B cell (primary cell): Measurements from ENCODE around the gene MYADML2. TPM values are rescaled to one million over a fixed set of nuclear protein-coding genes. Genes with fewer than 3 reads are reported as not detected.
A peak's percentile ranks its signal among the peaks of the same experiment; 100 is the strongest.

Source experiments
- ATAC-seq: fragments of 200-7000 bp; cut with Tn5 transposase; one replicate; pipeline ENCODE4 v1.10.0; 2021; ENCODE audit warnings: low read depth, mild to moderate bottlenecking, moderate number of reproducible peaks, moderate library complexity
- CTCF ChIA-PET: fragments of 350-600 bp; sonication (Branson Sonifier 250); formaldehyde crosslinking; loops from one replicate; lab custom pipeline; 2021; ENCODE audit warnings: antibody characterized with exemption, inconsistent platforms; lab: Charles Lee
- POLR2A ChIA-PET: fragments of 350-600 bp; sonication (Branson Sonifier 250); formaldehyde crosslinking; loops from one replicate; lab custom pipeline; 2021; ENCODE audit warnings: antibody characterized with exemption; lab: Charles Lee
- DNase-seq: peaks from one replicate; pipeline ENCODE4 v3.0.0; 2013
- H2AFZ ChIP-seq: 2 replicates; pipeline ENCODE4 v1.6.1; 2012; ENCODE audit warnings: mild to moderate bottlenecking, low read depth, low read length; ENCODE audit not compliant: insufficient read depth, poor library complexity, severe bottlenecking
- H3K27ac ChIP-seq, 2 donors: 1 replicate in 1 of 2; 2 replicates in 1 of 2; pipeline ENCODE4 v1.5.1; 2012 to 2013; ENCODE audit warnings: low read length in 2 of 2, mild to moderate bottlenecking in 2 of 2, moderate library complexity in 1 of 2
- H3K27me3 ChIP-seq, 4 experiments: fragments of 200-600 bp in 1 of 4; sonication (generic) in 1 of 4; replicated peaks in 1 of 4; 1 replicate in 2 of 4; 2 replicates in 2 of 4; pipeline versions ENCODE4 v1.6.1 to v1.7.0; 2013 to 2016; ENCODE audit warnings: low read length in 3 of 4, mild to moderate bottlenecking in 2 of 4, mixed read lengths in 1 of 4, moderate library complexity in 1 of 4; ENCODE audit not compliant: insufficient read depth in 4 of 4, control insufficient read depth in 3 of 4; ENCODE audit errors: control extremely low read depth in 1 of 4
- H3K36me3 ChIP-seq, 2 experiments: replicated peaks in 1 of 2; 1 replicate in 1 of 2; 2 replicates in 1 of 2; pipeline versions ENCODE4 v1.6.1 to v1.7.1; 2013; ENCODE audit warnings: low read length in 1 of 2; ENCODE audit not compliant: insufficient read depth in 2 of 2, control insufficient read depth in 1 of 2; ENCODE audit errors: control extremely low read depth in 1 of 2, extremely low read depth in 1 of 2
- H3K4me1 ChIP-seq, 2 donors: fragments of 200-600 bp in 1 of 2; sonication (generic) in 1 of 2; 1 replicate in 1 of 2; 2 replicates in 1 of 2; pipeline versions ENCODE4 v1.5.1 to v1.6.1; 2013 to 2017; ENCODE audit warnings: low read length in 2 of 2; ENCODE audit not compliant: control insufficient read depth in 2 of 2, insufficient read depth in 2 of 2
- H3K4me2 ChIP-seq: replicated peaks from 2 replicates; pipeline ENCODE3; 2012; ENCODE audit warnings: mild to moderate bottlenecking, low read depth, low read length; ENCODE audit not compliant: poor library complexity, severe bottlenecking
- H3K4me3 ChIP-seq, 5 experiments: fragments of 200-600 bp in 1 of 5; sonication (generic) in 1 of 5; 1 replicate in 3 of 5; 2 replicates in 2 of 5; pipeline versions ENCODE4 v1.5.1 to v1.7.0; 2011 to 2016; ENCODE audit warnings: low read length in 4 of 5, mild to moderate bottlenecking in 4 of 5, low read depth in 2 of 5, control low read depth in 1 of 5, moderate library complexity in 1 of 5; ENCODE audit not compliant: insufficient read depth in 1 of 5; ENCODE audit errors: control extremely low read depth in 1 of 5, extremely low read depth in 1 of 5
- H3K79me2 ChIP-seq: fragments of 200-600 bp; sonication (generic); one replicate; pipeline ENCODE4 v1.6.0; 2016; ENCODE audit warnings: low read length; ENCODE audit not compliant: control insufficient read depth, insufficient read depth
- H3K9ac ChIP-seq: fragments of 200-600 bp; sonication (generic); 2 replicates; pipeline ENCODE4 v1.6.1; 2017; ENCODE audit warnings: mild to moderate bottlenecking, low read length, moderate library complexity
- H3K9me3 ChIP-seq, 3 donors: one replicate each; pipeline versions ENCODE4 v1.6.1 to v1.7.1; 2013; ENCODE audit warnings: low read length in 2 of 3; ENCODE audit not compliant: control insufficient read depth in 2 of 3, insufficient read depth in 1 of 3; ENCODE audit errors: control extremely low read depth in 1 of 3
- H4K20me1 ChIP-seq: 2 replicates; pipeline ENCODE4 v1.6.0; 2012; ENCODE audit warnings: mild to moderate bottlenecking, low read length; ENCODE audit not compliant: insufficient read depth, control insufficient read depth, poor library complexity, severe bottlenecking
- H3K27ac Mint-ChIP-seq: one replicate; pipeline ENCODE4 v1.8.0; 2021; ENCODE audit warnings: mixed read lengths
- H3K27me3 Mint-ChIP-seq: one replicate; pipeline ENCODE4 v1.8.0; 2021; ENCODE audit warnings: mixed read lengths
- H3K4me1 Mint-ChIP-seq: one replicate; pipeline ENCODE4 v1.8.0; 2021; ENCODE audit warnings: mixed read lengths
- H3K4me3 Mint-ChIP-seq: one replicate; pipeline ENCODE4 v1.8.0; 2021; ENCODE audit warnings: mixed read lengths
- H3K9me3 Mint-ChIP-seq: one replicate; pipeline ENCODE4 v1.8.0; 2022; ENCODE audit warnings: mixed read lengths; ENCODE audit not compliant: insufficient read depth
- EZH2 ChIP-seq: IDR thresholded peaks from 2 replicates; pipeline ENCODE4 v1.6.1; 2012; ENCODE audit warnings: borderline replicate concordance, low read depth, mild to moderate bottlenecking, moderate library complexity, low read length; ENCODE audit not compliant: insufficient read depth, poor library complexity, severe bottlenecking
- WGBS: methylation state at CpG from one replicate; pipeline ENCODE4 v1.1.5; 2013; ENCODE audit warnings: missing lambda C conversion rate; ENCODE audit not compliant: insufficient coverage; 5-methylcytosine and 5-hydroxymethylcytosine counted together
- intact Hi-C: fragments of 100-400 bp; cut with micrococcal nuclease; formaldehyde crosslinking; loops from one replicate; pipeline ENCODE4 v1.10.0; 2022
- polyA plus RNA-seq: library from polyadenylated mRNA; depleted of rRNA; stranded (reverse); fragments of >200 nt; gene quantifications from 2 replicates; pipeline ENCODE4 v1.2.3, GENCODE V29; 2012
- total RNA-seq, 2 donors: library from RNA; stranded (reverse); fragments of 120-200 nt in 1 of 2; gene quantifications; 1 replicate in 1 of 2; 2 replicates in 1 of 2; pipeline versions ENCODE4 v1.2.3 to v1.2.4, GENCODE V29; 2013 to 2022
- TF ChIP-seq, protein P1 (sequence below): fragments of 200-600 bp; IDR thresholded peaks from one replicate; pipeline ENCODE4 v1.8.0; 2022; ENCODE audit warnings: antibody characterized with exemption, mild to moderate bottlenecking

The MYADML2 gene
- total and polyA plus RNA-seq, 2 donors (not counting 1 experiment from before 2014, with no cell fraction given), result not detected

DNA sequence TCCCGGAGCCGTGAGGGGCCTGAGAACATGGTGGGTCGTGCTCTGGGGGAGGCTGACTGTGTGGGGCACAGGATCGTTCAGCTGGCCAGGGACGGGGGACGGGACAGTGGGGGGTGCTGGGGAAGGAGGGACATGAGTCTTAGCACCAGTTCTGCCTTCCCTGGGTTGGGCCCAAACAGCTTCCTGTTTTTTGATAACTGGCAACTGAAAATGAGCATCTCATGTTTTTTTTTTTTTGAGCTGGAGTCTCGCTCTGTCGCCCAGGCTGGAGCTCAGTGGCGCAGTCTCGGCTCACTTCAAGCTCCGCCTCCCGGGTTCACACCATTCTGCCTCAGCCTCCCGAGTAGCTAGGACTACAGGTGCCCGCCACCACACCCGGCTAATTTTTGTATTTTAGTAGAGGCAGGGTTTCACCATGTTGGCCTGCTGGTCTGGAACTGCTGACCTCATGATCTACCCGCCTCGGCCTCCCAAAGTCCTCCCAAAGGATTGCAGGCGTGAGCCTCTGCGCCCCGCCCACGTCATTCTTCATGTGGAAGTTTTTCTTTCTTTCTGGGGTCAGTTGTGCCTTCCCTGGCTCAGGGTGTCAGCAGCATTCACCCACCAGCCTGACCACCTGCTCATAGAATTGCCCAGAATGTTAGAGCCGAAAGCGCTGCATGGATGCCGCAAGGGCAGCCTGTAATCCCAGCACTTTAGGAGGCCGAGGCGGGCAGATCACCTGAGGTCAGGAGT is 36.8 kb upstream of the MYADML2 start:
- intact Hi-C loops, result no loop called here
- Histone ChIP-seq H3K9ac (no peak overlapping the region), H3K27ac (no peak overlapping the region), H3K9me3 (peaks cover 0 to 7% (median 0%) of the 10 kb centered on the region in 3 donors), H3K27me3 (no peaks in the 10 kb centered on the region), H3K79me2 (peaks cover 49% of the 10 kb centered on the region), H3K4me2 (peak overlapping the region; percentile 25), H3K36me3 (peaks cover 0 to 24% of the 10 kb centered on the region in 2 experiments), H3K4me1 (peaks cover 14 to 23% of the 10 kb centered on the region in 2 donors), H2AFZ (no peak overlapping the region), H3K4me3 (no peak overlapping the region), H4K20me1 (peaks cover 20% of the 10 kb centered on the region)
- ATAC-seq, result peak; percentile 31
- POLR2A ChIA-PET, result interaction anchor here (0.6 to 0.7 kb wide), 3 partner anchors 36 to 168 kb away, joined by 5 to 8 read pairs (median 5); no protein-coding TSS in a partner anchor
- Mint-ChIP-seq H3K9me3 (no peaks in the 10 kb centered on the region), H3K4me3 (no peak overlapping the region), H3K27me3 (no peaks in the 10 kb centered on the region), H3K27ac (peak overlapping the region; percentile 26), H3K4me1 (peaks cover 23% of the 10 kb centered on the region)
- CTCF ChIA-PET, result interaction anchor here (1.3 kb wide), 1 partner anchor 24 kb away, joined by 5 read pairs; the partner anchor contains the start of gene NOTUM
- peak; percentile 45 for DNase-seq
- WGBS, result 93% methylated on average over 20 of the region's 26 CpGs
- TF ChIP-seq, protein P1, sequence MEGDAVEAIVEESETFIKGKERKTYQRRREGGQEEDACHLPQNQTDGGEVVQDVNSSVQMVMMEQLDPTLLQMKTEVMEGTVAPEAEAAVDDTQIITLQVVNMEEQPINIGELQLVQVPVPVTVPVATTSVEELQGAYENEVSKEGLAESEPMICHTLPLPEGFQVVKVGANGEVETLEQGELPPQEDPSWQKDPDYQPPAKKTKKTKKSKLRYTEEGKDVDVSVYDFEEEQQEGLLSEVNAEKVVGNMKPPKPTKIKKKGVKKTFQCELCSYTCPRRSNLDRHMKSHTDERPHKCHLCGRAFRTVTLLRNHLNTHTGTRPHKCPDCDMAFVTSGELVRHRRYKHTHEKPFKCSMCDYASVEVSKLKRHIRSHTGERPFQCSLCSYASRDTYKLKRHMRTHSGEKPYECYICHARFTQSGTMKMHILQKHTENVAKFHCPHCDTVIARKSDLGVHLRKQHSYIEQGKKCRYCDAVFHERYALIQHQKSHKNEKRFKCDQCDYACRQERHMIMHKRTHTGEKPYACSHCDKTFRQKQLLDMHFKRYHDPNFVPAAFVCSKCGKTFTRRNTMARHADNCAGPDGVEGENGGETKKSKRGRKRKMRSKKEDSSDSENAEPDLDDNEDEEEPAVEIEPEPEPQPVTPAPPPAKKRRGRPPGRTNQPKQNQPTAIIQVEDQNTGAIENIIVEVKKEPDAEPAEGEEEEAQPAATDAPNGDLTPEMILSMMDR, result no peak
- TF ChIP-seq EZH2, result no peak
